Stimulated activated CD8-positive, alpha-beta memory T cell treated with anti-CD3 and anti-CD28 coated beads, Interleukin-4, amount 100 ng/mL, for 48 hours (primary cell): ENCODE measurements around the gene CCNH.

ENCODE experiments used
- DNase-seq: peaks from one replicate; pipeline ENCODE4 v3.0.0-alpha.2; 2020

Gene CCNH

DNA sequence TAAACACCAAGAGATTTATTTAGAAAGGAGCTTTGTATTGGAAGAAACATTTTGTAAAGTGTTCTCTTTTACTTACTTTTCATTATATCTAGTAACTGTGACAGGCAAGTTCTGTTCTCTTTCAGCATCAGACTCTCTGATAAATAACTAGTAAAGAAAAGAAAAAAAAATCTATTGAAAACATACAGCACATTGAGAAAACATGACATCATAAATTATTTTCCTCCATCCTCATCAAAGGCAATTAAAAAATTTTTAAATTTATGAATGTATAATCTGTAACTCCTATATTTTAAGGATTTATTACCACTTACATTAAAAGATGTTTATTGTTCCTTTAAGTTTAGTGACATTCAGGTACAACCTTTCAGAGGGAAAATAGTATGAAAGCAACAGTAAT lies 11.1 kb downstream of the CCNH start:
- DNase-seq = no peak

DNA sequence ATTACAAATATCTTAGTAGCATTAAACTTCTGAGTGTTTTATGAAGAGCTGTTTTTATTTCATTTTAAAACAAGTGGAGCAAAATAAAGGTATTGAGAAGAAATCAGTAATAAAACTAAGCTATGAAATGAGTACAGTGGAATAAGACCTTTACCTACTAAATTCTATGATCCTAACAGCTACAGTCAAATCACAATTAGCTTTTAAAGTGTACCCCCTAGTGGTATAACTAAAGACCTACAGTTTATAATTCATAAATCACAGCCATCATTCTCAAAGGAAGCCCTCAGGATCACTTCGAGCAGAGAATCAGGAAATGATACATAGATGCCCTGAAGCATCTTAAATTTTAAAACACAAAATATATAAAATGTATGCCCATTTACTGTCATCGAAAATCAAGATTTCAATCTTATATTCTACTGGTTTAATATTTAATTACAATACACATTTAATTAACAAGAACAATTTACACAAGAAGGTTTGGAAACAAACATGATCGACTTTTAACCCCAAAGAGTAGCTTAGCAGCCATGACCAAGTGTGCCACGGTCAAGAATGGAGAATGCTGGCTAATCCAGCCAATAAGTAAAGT lies 12.3 kb downstream of the CCNH start:
- no peak for DNase-seq

DNA sequence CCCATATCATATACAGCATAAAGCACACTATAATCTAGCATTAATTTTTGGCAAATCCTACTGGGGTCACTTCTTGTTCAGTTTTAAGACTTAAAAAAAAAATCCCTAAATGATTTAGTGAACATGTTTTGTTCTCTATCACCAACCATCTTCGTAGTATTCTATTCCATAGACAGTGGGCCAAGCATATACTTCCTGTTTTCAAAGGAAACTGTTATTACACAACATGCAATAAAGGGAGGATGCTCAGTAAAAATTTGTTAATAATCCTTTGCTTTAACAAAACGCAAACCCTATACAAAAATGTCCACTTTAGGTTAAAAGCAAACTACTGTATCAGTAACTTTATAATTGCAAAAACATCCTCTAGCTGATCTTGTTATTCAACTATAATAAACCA lies 13.0 kb downstream of the CCNH start:
- DNase-seq = no peak

DNA sequence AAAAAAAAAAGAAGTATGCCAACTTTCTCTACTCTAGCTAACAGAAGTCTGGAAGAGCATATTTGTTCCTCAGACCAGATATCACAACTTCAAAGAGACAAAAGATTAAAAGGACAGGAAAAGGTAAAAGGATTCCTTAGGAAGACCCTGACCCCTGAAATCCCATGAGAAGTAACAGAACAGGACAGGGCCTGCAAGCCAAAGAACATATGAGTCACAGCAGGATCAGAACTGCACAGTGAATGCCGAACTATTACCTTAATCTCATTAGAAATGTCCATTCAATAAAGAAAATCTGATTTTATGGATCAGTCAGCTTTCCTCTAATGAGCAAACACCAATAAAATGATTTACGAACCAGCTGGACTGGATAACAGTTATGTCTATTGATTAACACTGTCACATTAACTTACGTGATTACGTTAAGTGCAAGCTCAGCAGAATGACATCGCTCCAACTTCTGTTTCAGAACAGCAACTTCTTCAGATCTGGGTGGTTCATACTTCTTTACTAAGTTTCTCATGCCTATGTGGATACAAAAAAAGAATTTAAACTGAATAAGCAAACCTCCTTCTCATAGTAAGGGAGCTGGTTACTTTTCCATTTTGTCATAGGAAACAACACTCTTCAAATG lies 13.6 kb downstream of the CCNH start:
- no peak for DNase-seq

DNA sequence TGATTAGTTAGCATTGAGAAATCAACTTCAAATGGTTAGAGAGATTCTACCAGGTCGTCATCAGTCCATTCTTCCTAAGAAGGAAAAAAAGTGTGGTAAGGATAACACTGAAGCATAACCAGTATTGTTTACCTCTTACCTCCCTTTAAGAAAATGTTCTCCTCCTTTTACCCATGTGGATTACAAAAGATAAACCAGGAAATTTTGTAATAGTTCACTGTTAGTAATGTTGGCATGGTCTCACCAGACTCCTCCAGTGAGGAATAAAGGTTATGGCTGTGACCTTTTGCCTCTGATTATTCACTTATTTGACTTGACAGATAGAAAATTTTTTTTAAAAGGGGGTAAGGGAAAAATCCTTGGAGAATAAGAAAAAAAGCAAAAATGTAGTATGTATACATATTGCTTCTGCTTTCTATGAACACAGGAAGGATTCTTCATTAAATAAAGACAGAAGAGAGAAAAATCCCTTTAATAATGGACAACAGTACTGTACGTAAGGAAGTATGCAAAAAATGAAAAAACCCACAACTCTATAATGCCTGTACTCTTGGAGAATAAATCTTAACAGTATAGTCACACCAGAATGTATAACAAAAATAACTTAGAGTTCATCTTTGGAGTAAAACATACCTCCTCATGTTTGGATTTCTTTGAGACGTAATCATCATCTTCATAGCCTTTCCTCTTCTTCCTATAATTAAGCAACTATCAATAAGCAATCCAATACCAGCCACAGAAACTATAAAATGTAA lies 18.1 kb downstream of the CCNH start:
- no peak for DNase-seq

DNA sequence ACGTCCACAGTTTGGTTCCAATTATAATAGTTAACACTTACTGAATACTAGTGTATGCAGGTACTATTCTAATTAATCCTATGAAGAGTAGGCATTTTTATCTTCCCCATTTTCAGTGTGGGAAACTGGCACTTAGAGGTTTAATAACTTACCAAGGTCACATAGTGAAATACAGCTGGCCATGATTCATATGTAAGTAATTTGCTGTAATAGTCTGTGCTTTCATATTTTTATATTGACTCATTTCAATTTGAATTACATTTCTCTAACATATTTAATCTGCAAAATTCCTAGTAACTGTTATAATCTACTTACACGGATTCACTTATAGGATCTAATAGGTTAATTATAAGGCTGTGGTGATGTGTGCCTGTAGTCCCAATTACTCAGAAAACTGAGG lies 19.4 kb downstream of the CCNH start:
- no peak for DNase-seq

DNA sequence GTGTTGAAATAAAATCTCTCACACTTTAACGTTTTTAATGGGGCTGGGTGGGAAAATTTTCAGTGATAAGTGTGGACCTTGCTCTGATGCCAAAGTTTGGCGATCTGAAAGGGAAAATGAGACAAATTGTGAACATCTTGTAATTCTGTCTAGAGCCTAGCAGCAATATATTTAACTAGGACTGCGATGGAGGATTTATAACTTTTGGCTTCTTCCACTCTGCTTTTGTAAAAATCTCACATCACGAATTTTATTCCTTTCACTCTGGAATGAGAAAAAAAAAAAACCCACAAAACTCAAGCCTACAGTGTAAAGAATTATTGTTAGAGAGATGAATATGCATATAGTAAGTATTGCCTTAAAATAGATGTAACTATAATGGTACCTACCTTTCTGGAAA lies 19.9 kb downstream of the CCNH start:
- DNase-seq = no peak

DNA sequence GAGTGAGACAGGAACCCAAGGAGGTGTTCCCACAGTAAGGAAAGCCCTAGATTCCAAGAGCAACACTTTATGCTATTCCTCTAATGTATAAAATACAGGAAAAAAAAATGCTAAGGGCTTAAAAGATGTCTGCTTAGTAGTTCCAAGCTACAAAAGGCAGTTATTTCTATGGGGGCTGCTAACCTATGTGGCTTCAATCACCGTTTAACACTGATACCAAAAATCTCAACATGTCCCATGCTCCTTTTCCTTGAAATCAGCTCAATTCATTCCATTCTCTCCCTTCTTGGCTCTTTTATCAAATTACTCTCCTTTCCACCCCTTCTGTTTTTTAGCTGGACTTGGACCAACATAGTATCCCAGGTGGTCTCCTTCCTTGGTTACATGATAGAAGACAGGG lies 20.6 kb downstream of the CCNH start:
- DNase-seq = no peak

DNA sequence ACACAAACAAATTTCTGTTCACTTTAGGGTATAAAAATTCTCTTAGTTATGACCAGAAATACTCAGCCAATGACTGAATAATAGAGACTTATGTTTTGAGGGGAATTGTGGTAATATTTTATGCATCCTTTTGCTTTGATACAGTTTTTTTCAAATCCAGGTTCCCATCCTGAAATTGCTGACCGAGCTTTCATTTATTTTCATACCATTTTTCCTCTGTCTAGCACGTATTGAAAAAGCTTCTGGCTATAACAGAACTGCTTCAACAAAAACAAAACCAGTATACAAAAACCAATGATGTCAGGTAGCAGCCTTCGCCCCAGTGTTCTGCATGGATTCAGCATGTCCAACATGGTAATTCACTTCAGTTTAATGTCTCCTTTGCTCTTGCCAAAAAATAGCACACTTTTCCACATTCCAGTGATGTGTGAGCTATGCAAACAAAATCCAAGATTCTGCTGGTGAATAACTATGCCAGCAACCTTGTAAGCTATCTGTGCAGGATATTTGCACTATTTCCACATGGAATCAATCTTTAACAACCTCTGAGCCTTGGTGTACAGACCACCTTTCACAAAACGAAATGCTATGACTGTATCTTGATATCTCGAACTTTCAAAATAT lies 22.0 kb downstream of the CCNH start:
- DNase-seq = no peak

DNA sequence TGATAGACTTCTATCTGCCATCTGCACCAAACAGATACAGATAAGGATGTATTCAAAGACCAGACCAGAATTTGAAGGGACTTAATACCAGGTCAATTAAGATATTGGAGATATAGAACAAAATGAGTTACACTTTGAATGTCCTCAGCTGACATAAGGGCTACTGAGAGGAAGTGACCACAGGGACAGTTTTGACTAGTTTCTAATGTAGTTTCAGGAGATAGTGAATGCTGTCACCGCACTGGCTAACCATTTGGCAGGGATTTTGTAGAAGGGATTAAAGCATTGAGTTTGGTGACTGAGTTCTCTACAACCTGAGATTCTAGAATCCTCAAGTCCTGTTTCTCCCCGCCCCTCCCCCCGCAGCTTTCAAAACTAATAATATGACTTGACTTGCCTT lies 22.7 kb downstream of the CCNH start:
- DNase-seq = no peak

DNA sequence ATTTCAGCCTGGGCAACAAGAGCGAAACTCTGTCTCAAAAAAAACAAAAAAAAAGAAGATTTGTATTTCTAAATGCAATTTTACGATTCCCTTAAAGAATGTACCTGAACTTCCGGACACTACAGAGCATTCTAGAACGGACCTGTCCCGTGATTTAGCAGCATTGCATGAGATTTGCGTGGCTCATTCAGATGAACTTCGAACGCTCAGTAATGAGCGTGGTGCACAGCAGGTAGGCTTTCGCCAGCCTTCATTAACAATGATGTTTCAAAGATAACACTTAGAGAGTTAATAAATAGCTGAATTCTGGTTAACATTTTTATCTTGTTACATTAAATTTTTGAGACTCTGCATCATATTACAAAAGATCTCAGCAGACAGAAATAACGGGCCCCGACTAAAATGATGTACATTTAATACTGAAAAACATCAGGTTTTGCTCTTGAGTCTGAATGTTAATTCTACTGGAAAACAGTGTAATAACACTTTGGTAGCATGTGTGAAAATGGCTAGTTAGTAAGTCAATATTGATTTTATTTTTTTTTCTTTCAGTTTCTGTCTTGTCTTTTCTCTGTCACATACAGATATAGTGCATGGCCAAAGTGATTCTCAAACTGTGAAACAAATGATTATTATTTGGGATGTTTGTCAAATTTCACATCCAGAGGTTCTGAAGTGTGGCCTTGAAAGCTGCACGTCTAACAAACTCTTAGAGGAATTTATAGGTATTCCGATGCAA lies 23.3 kb downstream of the CCNH start:
- no peak for DNase-seq

DNA sequence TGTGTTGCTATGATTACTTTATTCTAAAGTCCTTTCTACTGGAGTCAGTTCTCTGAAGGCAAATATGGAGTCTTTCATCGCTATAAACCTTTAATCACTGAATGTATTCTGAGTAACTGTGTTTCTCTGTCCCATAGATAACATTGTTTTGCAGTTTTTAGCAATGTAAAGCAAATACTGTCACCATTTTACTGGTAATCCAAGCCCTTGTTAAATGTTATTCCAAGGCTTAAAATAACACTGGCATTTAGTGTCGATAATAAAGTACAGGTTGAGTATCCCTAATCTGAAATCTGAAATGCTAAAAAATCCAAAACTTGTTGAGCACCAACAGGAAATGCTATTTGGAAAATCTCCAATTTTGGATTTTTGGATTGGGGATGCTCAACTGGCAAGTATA lies 24.6 kb downstream of the CCNH start:
- no peak for DNase-seq

DNA sequence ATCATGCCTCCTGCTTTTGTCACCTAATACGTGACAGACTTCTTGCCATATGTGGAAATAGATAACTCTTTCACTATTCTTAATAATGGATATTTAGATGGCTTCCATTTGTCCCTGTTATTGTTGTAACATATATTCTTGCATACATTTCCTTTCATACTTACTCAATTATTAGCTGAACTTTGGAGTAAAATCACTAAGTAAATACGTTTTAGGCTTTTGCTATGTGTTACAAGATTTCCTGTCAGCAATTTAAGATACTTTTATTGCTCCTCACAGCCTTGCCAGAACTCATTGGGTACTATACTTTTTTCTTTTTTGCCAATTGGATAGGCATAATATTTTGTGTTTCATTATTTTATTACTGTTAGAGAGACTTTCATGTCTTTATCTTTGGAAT lies 26.9 kb downstream of the CCNH start:
- DNase-seq = no peak

DNA sequence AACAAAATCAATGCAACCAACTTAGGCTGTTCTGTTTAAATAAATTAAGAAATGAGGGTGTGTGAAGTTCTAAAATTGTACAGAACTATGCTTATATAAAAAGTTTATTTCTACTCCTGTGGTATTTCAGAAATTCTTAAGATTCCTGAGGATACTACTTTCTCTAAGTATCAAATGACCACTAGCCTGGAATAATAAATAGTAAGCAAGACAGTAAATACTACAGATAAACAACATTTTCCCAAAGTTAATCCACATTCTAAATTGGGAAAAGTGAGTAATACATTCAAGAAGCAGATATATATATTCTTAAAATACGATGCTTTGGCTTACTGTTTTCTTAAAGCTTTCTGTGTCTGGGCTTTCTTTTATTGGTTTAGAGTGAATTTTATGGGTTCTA lies 29.5 kb downstream of the CCNH start:
- no peak for DNase-seq

DNA sequence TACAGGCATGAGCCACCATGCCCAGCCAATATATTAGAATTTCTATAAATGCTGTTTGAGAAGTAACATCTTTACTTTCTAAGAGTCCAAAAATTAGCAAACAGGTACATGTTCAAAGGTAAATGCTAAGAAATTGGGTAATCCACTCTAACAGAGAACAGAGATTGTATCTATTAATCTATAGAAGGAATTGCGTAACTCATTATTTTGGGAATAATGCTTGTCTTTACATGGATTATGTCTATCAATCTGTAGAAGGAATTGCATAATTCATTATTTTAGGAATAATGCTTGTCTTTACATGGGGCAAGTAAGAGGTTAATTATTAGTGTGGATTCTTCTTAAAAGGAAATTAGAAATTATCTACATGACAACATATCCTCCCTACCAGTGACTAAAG lies 30.5 kb downstream of the CCNH start:
- no peak for DNase-seq

DNA sequence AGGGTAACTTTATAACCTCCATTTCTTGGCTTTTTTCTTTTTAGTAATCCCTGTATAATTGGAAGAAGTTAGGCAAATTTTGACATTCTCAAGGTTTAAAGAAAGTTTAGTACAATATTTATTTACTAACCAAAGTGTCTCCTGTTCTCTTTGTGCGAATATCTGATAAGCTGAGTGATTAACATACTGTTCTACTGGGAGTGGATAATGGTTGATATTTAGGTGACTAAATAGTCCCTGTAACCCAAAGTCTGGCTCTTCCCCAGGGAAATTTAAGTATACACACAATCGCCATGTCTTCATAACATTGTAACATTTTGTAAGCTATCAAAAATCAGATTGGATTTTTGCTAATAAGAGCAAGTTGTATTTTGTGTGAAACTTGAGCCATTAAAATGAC lies 40.0 kb downstream of the CCNH start:
- no peak for DNase-seq

DNA sequence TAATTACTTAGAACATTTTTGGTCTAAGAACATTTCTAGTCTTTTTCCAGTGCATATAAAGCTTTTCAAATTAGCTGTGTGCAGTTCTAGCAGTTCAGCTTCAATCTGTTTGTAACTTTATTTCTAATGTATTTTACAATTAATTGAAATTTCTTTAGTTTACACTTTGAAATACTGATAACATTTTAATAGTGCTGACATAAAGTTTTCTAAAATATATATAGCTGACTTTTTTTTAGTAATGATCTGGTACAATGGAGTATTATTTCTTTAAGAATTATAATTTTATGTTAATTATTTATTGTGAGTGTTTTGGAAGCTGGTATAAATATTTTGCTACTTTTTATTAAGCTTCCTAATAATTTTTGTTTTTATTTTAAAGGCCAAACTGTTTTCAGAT lies 43.3 kb downstream of the CCNH start:
- DNase-seq = no peak

DNA sequence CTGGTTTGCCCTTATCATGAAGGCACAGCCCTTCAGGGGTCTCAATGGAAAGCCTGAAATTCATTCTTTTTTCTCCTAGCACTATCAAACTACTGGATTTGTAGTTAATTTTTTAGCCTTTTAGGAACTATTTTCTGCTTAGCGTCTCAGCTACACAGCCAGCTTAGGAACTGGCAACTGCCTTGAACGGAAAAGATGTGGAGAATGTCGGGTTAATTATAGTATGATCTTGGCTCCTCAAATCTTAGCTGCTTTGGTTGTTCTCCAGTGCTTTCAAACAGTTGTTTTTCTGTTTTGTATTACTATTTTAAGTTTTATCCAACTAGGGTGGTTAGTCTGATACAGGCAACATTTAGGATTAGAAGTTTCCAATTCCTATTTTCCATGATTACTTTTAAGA lies 44.1 kb downstream of the CCNH start:
- DNase-seq = no peak

DNA sequence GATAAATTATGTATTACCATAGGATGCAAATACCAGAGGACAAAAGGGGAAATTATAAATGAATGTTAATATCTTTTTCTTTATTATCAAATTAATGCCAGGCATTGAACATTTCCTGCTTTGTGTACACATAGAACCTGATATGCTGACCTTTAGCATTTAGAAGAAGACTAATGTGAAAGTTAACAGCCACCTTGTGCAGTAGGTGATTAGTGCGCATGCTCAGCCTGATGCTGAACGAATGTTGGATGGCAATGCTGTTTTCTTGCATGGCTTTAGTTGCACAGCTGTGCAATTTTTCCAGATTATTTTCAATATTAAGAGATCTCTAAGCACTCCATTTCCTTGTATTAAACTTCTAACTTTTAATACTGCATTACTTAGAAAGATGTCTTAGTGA lies 45.5 kb downstream of the CCNH start:
- DNase-seq = no peak

DNA sequence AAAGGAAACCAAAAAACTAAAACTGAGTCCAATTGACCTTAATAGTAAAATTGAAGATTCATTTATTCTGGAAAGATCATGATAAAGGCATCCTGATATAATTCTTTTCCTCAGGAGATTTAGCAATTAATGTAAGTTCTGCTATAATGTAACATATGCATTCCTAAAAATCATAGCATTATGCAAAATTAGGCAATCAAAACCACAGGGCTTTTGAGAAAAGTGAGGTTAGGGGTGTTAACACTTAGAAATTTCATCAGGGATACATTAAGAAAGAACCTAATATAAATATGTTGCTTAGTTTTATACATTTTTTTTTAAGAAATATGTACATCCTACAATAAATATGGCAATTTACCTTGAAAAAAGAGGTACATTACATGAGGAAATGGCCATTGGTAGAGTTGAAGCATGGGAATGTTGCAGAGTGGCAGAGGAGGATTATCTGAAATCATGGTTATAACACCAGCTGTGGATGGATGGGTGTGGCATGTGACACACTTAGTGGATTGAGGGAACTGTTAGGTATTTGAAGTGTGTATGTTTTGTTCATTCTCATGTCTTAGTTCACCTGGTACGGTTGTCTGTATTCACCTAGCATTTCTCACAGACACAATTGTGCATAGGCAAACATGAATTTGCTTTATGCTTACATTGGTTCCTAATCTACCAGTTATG lies 51.1 kb downstream of the CCNH start:
- DNase-seq = no peak

DNA sequence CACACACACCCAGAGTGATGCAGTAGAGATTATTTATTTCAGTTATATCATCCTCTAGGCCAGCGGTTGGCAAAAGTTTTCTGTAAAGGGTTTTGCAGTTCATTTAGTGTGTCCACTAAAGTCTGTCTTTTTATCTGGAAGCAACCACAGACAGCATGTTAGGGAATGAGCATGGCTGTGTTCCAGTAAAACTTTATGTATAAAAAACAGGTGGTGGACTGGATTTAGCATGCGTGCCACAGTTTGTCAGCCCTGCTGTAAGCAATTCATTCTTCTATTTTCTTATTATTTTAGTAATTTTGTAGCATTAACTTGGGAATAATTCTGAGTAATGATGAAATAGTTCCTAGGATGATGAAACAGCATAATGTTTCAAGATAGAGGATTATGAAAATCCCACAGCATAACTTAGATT lies 51.7 kb downstream of the CCNH start:
- DNase-seq = no peak

DNA sequence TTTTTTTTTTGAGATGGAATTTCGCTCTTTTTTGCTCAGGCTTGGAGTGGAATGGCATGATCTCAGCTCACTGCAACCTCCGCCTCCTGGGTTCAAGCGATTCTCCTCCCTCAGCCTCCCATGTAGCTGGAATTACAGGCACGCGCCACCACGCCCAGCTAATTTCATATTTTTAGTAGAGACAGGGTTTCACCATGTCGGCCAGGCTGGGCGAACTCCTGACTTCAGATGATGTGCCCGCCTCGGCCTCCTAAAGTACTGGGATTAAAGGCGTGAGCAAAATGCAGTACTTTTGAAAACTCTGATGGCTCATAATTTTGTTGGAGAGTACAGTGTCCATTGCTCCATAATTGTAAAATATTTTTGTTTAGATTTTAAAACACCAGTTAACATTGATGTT lies 52.6 kb downstream of the CCNH start:
- DNase-seq = no peak

DNA sequence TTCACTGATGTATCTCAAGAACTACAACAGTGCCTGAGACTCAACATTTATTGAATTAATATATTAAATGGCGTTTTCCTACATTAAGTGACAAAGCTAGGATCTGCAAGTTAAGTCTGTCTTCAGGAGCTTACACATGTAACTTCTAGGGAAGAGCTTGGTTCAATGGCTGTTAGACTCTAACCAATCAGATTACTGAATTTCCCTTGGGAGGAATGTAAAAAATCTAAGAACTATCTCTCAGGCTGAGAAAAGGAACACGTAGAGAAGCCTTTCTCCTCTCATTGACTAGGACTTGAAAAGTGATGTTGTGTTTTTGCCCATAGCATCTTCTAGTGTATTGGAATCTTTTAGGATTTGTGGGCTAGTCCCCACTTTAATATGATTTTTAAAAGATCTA lies 53.6 kb downstream of the CCNH start:
- no peak for DNase-seq
